D721Med (cell line): ENCODE data around the gene MATCAP1.
A peak's percentile ranks its signal among the peaks of the same experiment; 100 is the strongest.

ENCODE experiments used
- DNase-seq: peaks from one replicate; pipeline ENCODE4 v3.0.0; 2011; ENCODE audit warnings: low spot score; ENCODE audit not compliant: insufficient read length
- FAIRE-seq: peaks from 2 replicates; lab custom pipeline; 2011; peaks lifted over from hg19 to GRCh38; lab: Jason Lieb, UNC
- CTCF ChIP-seq: IDR thresholded peaks from 2 replicates; pipeline ENCODE4 v1.5.1; 2012; ENCODE audit warnings: mild to moderate bottlenecking, control low read depth; ENCODE audit not compliant: insufficient read depth; ENCODE audit errors: missing control alignments

MATCAP1 gene

DNA sequence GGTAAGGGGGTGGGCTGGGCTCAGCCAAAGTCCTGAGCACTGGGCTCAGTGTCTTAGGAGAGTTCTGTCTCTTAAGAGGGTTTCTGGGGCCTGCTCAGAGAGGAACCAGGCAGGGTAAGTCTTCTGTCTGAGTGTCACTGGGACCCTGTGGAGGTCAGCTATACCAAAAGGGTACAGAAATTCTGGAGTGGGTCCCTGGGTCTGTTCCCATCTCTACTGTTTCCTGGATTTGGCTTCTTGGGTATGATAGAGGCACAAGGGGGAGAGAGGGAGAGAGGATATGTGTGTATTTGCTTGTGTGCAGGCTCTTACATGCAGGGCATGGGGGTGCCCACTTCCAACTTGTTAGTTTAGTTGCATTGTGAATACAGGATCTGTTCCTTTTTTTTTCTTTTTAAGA, 9.8 kb upstream of the MATCAP1 start:
- no peak for FAIRE-seq
- TF ChIP-seq CTCF: no peak
- no peak for DNase-seq

- TF ChIP-seq CTCF: no peak
- DNase-seq (no peak), FAIRE-seq (no peak)
These were observed 9.1 kb upstream of the MATCAP1 start for GRCh38 chr16:67192781-67193361.

DNA sequence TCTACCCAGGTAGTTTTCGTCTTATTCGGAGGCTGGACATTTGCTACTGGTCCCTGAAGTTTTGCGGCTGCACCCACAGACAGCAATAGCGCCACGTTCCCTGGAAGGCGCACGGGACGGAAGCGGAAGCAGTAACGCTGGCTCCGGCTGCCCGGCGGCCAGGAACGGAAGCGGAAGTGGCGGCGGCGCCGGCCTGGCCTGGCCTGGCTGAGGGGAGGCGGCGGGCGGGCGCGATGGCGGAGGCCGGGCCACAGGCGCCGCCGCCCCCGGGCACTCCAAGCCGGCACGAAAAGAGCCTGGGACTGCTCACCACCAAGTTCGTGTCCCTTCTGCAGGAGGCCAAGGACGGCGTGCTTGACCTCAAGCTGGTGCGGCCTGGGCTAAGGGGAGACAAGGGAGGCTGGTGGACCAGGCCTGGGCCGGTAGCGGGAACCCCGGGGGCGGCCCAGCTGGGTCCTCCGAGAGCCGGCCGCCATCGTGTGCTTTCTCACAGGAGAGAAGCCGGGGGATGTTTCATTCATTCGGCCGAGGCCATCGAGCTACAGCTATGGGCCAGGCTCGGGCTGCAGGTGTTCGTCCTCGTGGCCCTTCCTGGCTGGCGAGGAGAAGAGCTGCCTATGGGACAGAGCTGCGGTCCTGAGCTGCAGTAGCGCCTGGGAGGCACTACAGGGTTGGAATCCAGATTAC, 8.4 kb upstream of the MATCAP1 start, which contains the start of gene E2F4:
TSS of gene E2F4 (plus strand) at position 161 of the 687 bp plus-strand sequence. CDS start at position 234, 73 bp downstream.
- no peak for FAIRE-seq
- peak; percentile 77 for DNase-seq
- TF ChIP-seq CTCF: no peak

DNA sequence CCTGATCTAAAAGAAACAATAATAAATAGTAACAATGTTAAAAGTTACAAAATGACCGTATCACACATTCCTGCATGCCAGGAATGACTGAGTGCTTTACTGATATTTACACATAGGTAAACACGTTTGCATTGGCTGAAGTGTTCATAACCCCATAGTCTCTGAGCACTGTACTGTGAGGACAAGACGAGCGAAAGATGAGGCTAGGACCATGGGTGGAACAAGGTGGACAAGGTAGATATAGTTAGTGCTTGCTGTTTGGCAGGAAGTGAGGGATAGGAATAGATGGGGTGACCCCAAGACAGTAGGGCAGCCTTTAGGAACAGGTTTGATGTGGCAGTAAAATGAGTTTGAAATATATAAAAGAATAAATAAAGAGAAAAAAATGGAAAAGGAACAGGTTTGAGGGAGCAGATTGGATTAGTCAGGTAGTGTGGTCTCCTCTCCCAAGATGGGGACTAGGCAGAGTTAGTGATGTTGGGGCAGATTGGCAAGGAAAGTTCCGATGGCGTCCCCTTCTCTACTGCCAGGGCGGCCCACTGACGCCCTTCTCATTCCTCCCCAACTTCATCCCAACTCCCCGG, 7.7 kb upstream of the MATCAP1 start:
- no peak for TF ChIP-seq CTCF
- FAIRE-seq: no peak

GRCh38 chr16:67190448-67191399, 7.0 kb upstream of the MATCAP1 start:
- no peak for TF ChIP-seq CTCF
- DNase-seq (no peak), FAIRE-seq (no peak)

More for the DNA sequence above, 7.7 kb upstream of the MATCAP1 start:
- DNase-seq: no peak

DNA sequence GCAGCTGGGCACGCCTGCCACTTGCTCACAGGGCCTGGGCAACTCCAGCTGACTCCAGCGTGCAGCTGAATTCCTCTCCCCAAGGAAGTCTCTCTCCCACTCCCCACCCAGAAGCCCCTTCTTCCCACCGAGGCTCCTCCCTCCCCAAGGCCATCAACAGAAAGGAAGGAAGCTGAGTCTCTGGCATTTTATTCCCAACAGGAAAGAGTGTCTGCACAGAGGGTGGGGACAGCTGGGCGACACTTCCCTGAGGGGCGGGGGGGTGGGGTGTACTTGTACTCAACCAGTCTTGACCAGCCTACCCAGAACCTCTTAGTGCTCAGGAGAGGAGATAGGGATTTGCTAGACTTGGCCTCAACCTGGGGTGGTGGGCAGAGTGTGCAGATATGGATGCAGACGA, 6.3 kb upstream of the MATCAP1 start, which contains the start of gene EXOC3L1:
TSS of gene EXOC3L1 (minus strand) at position 96 of the 400 bp plus-strand sequence. CDS start 460 bp downstream, outside the sequence.
- TF ChIP-seq CTCF: no peak
- DNase-seq (no peak), FAIRE-seq (no peak)
